ENCODE measurements around the gene RREB1. TPM values are rescaled to one million over a fixed set of nuclear protein-coding genes. Genes with fewer than 3 reads are reported as not detected.

The RREB1 gene
- polyA plus RNA-seq, 4 donors = 6.5 to 38.3 (median 11.5) TPM

- FAIRE-seq (no peak), DNase-seq (peak in 1 of 2 donors; percentile 44)
- Histone ChIP-seq H3K36me3 (ENCODE audit: control insufficient read depth in 3 of 3, insufficient read depth in 2 of 3, low read depth in 1 of 3, low read length in 3 of 3) (peaks cover 0 to 27% (median 0%) of the 10 kb centered on the region in 3 donors), H3K9me3 (ENCODE audit: control insufficient read depth in 2 of 2, insufficient read depth in 1 of 2, low read depth in 1 of 2, low read length in 1 of 2) (no peaks in the 10 kb centered on the region), H3K27ac (ENCODE audit: low read depth in 1 of 3, low read length in 2 of 3) (peak overlapping the region in 2 of 3 donors; percentile 62 to 72), H3K4me1 (ENCODE audit: control insufficient read depth in 3 of 3, insufficient read depth in 2 of 3, low read depth in 1 of 3, low read length in 2 of 3) (peaks cover 36 to 76% (median 42%) of the 10 kb centered on the region in 3 donors), H3K4me3 (ENCODE audit: low read depth in 1 of 3, low read length in 3 of 3) (no peak overlapping the region), H3K27me3 (ENCODE audit: control insufficient read depth in 3 of 3, insufficient read depth in 3 of 3, low read length in 3 of 3) (no peaks in the 10 kb centered on the region)
- 44 to 56% (median 47%) methylated on average over 11 of the region's 11 CpGs for WGBS, 3 donors
Measured at GRCh38 chr6:7165002-7165889, 57.5 kb downstream of the RREB1 start.

- no peaks in the 10 kb centered on the region for H3K9me3 ChIP-seq (ENCODE audit: control insufficient read depth in 2 of 2, insufficient read depth in 1 of 2, low read depth in 1 of 2, low read length in 1 of 2)
- peaks cover 40 to 81% (median 47%) of the 10 kb centered on the region in 3 donors for H3K4me1 ChIP-seq (ENCODE audit: control insufficient read depth in 3 of 3, insufficient read depth in 2 of 3, low read depth in 1 of 3, low read length in 2 of 3)
- H3K4me3 ChIP-seq (ENCODE audit: low read depth in 1 of 3, low read length in 3 of 3) = no peak overlapping the region
- H3K36me3 ChIP-seq (ENCODE audit: control insufficient read depth in 3 of 3, insufficient read depth in 2 of 3, low read depth in 1 of 3, low read length in 3 of 3) = peaks cover 0 to 27% (median 0%) of the 10 kb centered on the region in 3 donors
- no peak for DNase-seq
- no peak for FAIRE-seq
- no peaks in the 10 kb centered on the region for H3K27me3 ChIP-seq (ENCODE audit: control insufficient read depth in 3 of 3, insufficient read depth in 3 of 3, low read length in 3 of 3)
- 67 to 76% (median 72%) methylated on average over 4 of the region's 4 CpGs for WGBS, 3 donors
- peak overlapping the region; percentile 28 to 72 (median 62) for H3K27ac ChIP-seq (ENCODE audit: low read depth in 1 of 3, low read length in 2 of 3)
Measured at GRCh38 chr6:7165890-7166267, 58.1 kb downstream of the RREB1 start.

DNA sequence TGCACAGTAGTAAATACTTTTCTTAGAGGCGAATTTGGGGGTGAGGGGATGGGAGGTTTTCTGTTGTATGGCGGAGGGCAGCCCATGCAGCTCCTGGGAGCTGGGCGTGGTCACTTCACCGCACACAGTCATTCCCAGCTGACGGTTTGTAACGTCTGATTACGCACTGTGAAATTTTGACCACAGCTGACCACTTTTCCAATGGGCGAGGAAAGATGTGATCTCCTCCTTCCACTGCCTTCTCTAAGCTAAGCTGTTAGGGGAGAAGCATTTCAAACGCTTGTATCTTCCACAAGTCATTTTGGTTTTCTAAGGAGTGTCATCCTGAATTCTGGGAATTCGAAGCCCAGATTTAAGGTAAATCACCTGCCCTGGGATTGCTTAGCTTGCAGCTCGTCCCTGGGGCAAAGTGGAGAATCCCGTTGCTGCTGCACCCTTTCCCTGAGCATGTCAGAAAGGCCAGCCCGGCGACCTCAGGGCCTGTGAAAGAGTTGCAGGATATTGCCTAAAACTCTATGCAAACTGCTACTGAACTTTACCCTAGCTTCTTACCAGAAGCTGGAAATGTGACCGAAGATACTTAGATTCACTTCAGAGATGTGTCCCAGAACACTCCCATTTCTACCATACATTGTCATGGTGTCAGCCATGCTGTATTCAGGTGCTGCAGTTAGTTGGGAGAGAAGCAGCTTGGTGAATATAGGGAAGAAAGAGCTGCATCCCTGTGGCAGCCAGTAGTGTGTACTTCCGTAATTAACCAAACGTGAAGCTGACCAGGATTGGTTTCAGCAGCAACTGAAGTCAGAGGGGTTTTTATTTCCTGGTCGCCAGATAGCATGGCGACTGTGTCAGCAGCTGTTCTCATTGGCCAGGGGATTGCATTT lies 58.9 kb downstream of the RREB1 start:
- Histone ChIP-seq H3K27ac (ENCODE audit: low read depth in 1 of 3, low read length in 2 of 3) (peak overlapping the region in 2 of 3 donors; percentile 62 to 72), H3K36me3 (ENCODE audit: control insufficient read depth in 3 of 3, insufficient read depth in 2 of 3, low read depth in 1 of 3, low read length in 3 of 3) (peaks cover 0 to 25% (median 0%) of the 10 kb centered on the region in 3 donors), H3K4me3 (ENCODE audit: low read depth in 1 of 3, low read length in 3 of 3) (no peak overlapping the region), H3K27me3 (ENCODE audit: control insufficient read depth in 3 of 3, insufficient read depth in 3 of 3, low read length in 3 of 3) (no peaks in the 10 kb centered on the region), H3K9me3 (ENCODE audit: control insufficient read depth in 2 of 2, insufficient read depth in 1 of 2, low read depth in 1 of 2, low read length in 1 of 2) (no peaks in the 10 kb centered on the region), H3K4me1 (ENCODE audit: control insufficient read depth in 3 of 3, insufficient read depth in 2 of 3, low read depth in 1 of 3, low read length in 2 of 3) (peaks cover 37 to 81% (median 50%) of the 10 kb centered on the region in 3 donors)
- WGBS, 3 donors = 25 to 49% (median 46%) methylated on average over 19 of the region's 19 CpGs
- FAIRE-seq (no peak), DNase-seq (peak in 1 of 2 donors; percentile 68)

DNA sequence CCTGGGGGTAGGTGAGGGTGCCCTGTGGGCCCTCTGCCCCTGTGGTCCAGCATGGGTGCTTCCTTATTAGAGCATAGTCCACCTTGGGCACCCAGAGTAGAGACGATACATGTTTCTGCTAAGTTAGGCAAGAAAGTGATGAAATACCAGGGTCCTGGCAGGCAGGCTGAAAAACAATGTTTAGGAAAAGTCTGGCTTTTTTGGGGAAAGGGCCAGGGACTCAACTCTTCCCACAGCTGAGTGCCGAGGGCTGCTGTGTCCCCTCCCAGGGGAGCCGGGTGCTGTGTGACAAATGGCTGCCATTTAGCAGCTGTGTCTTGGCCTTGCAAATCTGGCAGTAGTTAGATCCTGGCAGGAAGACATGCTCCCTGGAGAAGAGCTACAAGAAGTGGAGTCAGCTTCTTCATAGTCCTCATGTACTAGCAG lies 61.5 kb downstream of the RREB1 start:
- H3K36me3 ChIP-seq (ENCODE audit: control insufficient read depth in 3 of 3, insufficient read depth in 2 of 3, low read depth in 1 of 3, low read length in 3 of 3) = peaks cover 0 to 29% (median 0%) of the 10 kb centered on the region in 3 donors
- no peaks in the 10 kb centered on the region for H3K9me3 ChIP-seq (ENCODE audit: control insufficient read depth in 2 of 2, insufficient read depth in 1 of 2, low read depth in 1 of 2, low read length in 1 of 2)
- 31 to 40% (median 39%) methylated on average over 3 of the region's 3 CpGs for WGBS, 3 donors
- peak in 1 of 2 donors; percentile 51 for DNase-seq
- H3K4me3 ChIP-seq (ENCODE audit: low read depth in 1 of 3, low read length in 3 of 3) = no peak overlapping the region
- H3K4me1 ChIP-seq (ENCODE audit: control insufficient read depth in 3 of 3, insufficient read depth in 2 of 3, low read depth in 1 of 3, low read length in 2 of 3) = peaks cover 34 to 81% (median 48%) of the 10 kb centered on the region in 3 donors
- H3K27me3 ChIP-seq (ENCODE audit: control insufficient read depth in 3 of 3, insufficient read depth in 3 of 3, low read length in 3 of 3) = no peaks in the 10 kb centered on the region
- FAIRE-seq = no peak
- H3K27ac ChIP-seq (ENCODE audit: low read depth in 1 of 3, low read length in 2 of 3) = peak overlapping the region; percentile 51 to 68 (median 59)

DNA sequence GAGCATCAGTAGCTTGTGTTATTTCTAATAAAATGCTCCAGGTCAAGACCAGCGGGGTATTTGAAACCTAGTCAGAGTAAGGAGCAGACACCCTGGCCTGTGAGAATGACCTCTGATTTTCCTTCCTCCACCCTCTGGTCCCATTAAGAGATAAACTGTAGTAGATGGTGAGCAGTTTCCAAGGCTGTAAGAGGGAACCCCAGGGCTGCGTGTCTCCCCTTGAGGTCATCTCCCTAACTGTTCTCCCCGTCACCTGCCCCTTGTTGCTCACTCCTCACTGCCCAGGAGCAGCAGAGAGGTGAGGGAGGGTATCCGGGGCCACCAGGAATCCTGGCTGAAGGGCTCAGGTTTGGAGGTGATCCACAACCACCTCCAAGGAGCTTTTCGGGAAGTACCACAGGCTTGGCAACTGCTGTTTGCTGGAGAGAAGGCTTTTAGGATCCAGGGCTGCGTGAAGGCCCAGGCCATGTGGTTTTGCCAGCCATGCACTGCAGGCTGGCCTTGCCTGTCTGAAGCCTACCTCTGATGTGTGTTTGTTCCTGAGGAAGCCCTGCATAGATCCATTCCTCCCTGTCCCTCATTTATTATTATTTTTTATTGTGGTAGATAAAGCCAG lies 62.5 kb downstream of the RREB1 start:
- FAIRE-seq = no peak

GRCh38 chr6:7171119-7171518 lies 63.4 kb downstream of the RREB1 start:
- Histone ChIP-seq H3K27ac (ENCODE audit: low read depth in 1 of 3, low read length in 2 of 3) (peak overlapping the region; percentile 47 to 65 (median 61)), H3K9me3 (ENCODE audit: control insufficient read depth in 2 of 2, insufficient read depth in 1 of 2, low read depth in 1 of 2, low read length in 1 of 2) (no peaks in the 10 kb centered on the region), H3K36me3 (ENCODE audit: control insufficient read depth in 3 of 3, insufficient read depth in 2 of 3, low read depth in 1 of 3, low read length in 3 of 3) (peaks cover 0 to 31% (median 0%) of the 10 kb centered on the region in 3 donors), H3K4me3 (ENCODE audit: low read depth in 1 of 3, low read length in 3 of 3) (no peak overlapping the region), H3K27me3 (ENCODE audit: control insufficient read depth in 3 of 3, insufficient read depth in 3 of 3, low read length in 3 of 3) (no peaks in the 10 kb centered on the region), H3K4me1 (ENCODE audit: control insufficient read depth in 3 of 3, insufficient read depth in 2 of 3, low read depth in 1 of 3, low read length in 2 of 3) (peaks cover 27 to 63% (median 32%) of the 10 kb centered on the region in 3 donors)
- WGBS, 3 donors = 24 to 55% (median 29%) methylated on average over 10 of the region's 10 CpGs
- peak; percentile 88 to 96 for DNase-seq
- FAIRE-seq = no peak

More for the DNA sequence above, 62.5 kb downstream of the RREB1 start:
- Histone ChIP-seq H3K27ac (ENCODE audit: low read depth in 1 of 3, low read length in 2 of 3) (peak overlapping the region; percentile 47 to 65 (median 61)), H3K27me3 (ENCODE audit: control insufficient read depth in 3 of 3, insufficient read depth in 3 of 3, low read length in 3 of 3) (no peaks in the 10 kb centered on the region), H3K9me3 (ENCODE audit: control insufficient read depth in 2 of 2, insufficient read depth in 1 of 2, low read depth in 1 of 2, low read length in 1 of 2) (no peaks in the 10 kb centered on the region), H3K4me1 (ENCODE audit: control insufficient read depth in 3 of 3, insufficient read depth in 2 of 3, low read depth in 1 of 3, low read length in 2 of 3) (peaks cover 31 to 72% (median 41%) of the 10 kb centered on the region in 3 donors), H3K36me3 (ENCODE audit: control insufficient read depth in 3 of 3, insufficient read depth in 2 of 3, low read depth in 1 of 3, low read length in 3 of 3) (peaks cover 0 to 28% (median 0%) of the 10 kb centered on the region in 3 donors), H3K4me3 (ENCODE audit: low read depth in 1 of 3, low read length in 3 of 3) (no peak overlapping the region)
- 80 to 90% (median 85%) methylated on average over 6 of the region's 6 CpGs for WGBS, 3 donors
- no peak for DNase-seq

DNA sequence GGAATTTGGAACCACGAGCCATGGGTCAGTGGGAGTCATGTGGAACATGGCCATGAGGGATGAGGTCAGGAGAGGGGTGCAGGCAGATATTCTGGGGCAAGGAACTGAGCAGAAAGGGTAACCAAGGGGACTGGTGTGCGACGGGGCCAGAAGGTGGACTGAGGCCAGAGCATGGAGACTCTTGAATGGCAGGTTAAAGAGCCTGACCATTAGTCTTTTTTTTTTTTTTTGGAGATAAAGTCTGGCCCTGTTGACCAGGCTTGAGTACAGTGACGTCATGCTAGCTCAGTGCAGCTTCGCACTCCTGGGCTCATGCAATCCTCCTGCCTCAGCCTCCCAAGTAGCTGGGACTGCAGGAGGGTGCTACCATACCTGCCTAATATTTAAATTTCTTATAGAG lies 64.0 kb downstream of the RREB1 start:
- FAIRE-seq = no peak
- H3K4me1 ChIP-seq (ENCODE audit: control insufficient read depth in 3 of 3, insufficient read depth in 2 of 3, low read depth in 1 of 3, low read length in 2 of 3) = peaks cover 22 to 57% (median 30%) of the 10 kb centered on the region in 3 donors
- H3K27ac ChIP-seq (ENCODE audit: low read depth in 1 of 3, low read length in 2 of 3) = peak overlapping the region; percentile 47 to 65 (median 48)

More for the DNA sequence above, 64.0 kb downstream of the RREB1 start:
- no peak overlapping the region for H3K4me3 ChIP-seq (ENCODE audit: low read depth in 1 of 3, low read length in 3 of 3)
- peaks cover 0 to 36% (median 3%) of the 10 kb centered on the region in 3 donors for H3K36me3 ChIP-seq (ENCODE audit: control insufficient read depth in 3 of 3, insufficient read depth in 2 of 3, low read depth in 1 of 3, low read length in 3 of 3)
- DNase-seq = no peak
- no peaks in the 10 kb centered on the region for H3K9me3 ChIP-seq (ENCODE audit: control insufficient read depth in 2 of 2, insufficient read depth in 1 of 2, low read depth in 1 of 2, low read length in 1 of 2)
- no peaks in the 10 kb centered on the region for H3K27me3 ChIP-seq (ENCODE audit: control insufficient read depth in 3 of 3, insufficient read depth in 3 of 3, low read length in 3 of 3)
- WGBS, 3 donors = 88 to 90% (median 88%) methylated on average over 5 of the region's 5 CpGs

Measured in small intestine (tissue), 7 donors.